Progenitor cell of endocrine pancreas (in vitro differentiated cells): Measurements from ENCODE around the gene WNT9A. TPM values are rescaled to one million over a fixed set of nuclear protein-coding genes. Genes with fewer than 3 reads are reported as not detected.

Source experiments
- DNase-seq: peaks from one replicate; pipeline ENCODE4 v3.0.0; 2021; ENCODE audit warnings: low spot score; ENCODE audit not compliant: unreplicated experiment
- H3K27ac Mint-ChIP-seq: 2 replicates; pipeline ENCODE4 v1.8.0; 2021; ENCODE audit warnings: mild to moderate bottlenecking, moderate library complexity, mixed read lengths
- H3K27me3 Mint-ChIP-seq: 2 replicates; pipeline ENCODE4 v1.8.0; 2021; ENCODE audit warnings: mixed read lengths
- H3K36me3 Mint-ChIP-seq: 2 replicates; pipeline ENCODE4 v1.8.0; 2022; ENCODE audit warnings: mixed read lengths; ENCODE audit not compliant: insufficient read depth
- H3K4me1 Mint-ChIP-seq: 2 replicates; pipeline ENCODE4 v1.8.0; 2021; ENCODE audit warnings: low read depth, mixed read lengths
- H3K4me3 Mint-ChIP-seq: 2 replicates; pipeline ENCODE4 v1.8.0; 2021; ENCODE audit warnings: low read depth, mild to moderate bottlenecking, moderate library complexity, mixed read lengths
- H3K9me3 Mint-ChIP-seq: 2 replicates; pipeline ENCODE4 v1.8.0; 2021; ENCODE audit warnings: low read depth, mixed read lengths
- total RNA-seq: library from RNA; stranded (reverse); gene quantifications from 2 replicates; pipeline ENCODE4 v1.2.1, GENCODE V29; 2021
- TF ChIP-seq, protein P1 (sequence below): fragments of 200-600 bp; sonication (generic); IDR thresholded peaks from one replicate; pipeline ENCODE4 v1.5.0; 2021; ENCODE audit warnings: antibody characterized with exemption, mild to moderate bottlenecking; ENCODE audit not compliant: unreplicated experiment

The WNT9A gene
- total RNA-seq, 1 donor from 2014 or later = 1.2 TPM

DNA sequence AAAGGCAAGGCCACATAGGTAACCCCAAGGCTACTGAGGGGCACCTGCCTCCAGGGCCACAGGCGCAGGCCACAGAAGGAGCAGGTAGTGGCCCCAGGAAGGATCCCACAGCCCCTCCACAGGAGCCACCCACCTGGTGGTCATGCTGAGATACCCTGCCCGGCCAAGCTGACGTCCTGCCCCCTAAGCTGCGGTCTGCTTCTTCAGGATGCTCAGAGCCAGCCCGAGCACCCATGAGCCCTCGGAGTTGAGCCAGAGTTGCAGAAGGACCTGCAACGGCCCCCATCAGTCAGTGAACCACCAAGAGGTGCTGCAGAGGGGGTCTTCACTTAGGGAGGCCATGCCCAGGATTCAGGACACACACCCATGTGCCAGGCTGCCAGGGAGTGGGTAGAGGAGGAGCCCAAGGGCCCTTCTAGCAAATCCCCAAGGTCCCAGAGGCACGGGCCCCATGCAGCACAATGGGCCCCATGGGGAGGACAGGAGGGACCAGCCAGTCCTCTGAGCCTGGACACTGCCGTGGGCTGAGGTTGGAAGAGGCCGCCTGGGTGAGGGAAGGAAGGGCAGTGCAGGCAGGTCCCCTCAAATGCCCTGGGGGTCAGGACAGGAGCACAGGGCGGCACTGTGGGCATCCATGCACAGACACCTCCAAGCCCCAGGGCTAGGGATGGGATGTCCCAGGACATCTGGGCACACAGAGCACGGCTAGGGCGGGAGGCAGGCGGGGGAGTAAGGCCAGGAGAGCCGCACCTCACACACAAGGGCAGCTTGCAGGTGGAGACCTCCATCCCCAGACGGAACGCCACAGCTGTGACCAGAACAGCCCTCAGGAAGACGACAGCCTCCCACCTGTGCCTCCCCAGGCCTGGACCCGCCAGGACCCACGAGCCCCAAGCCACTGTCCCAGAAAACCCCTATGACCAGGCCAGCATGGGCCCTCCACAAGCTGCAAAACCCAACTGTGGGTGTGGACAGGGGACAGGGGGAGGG lies 20.5 kb downstream of the WNT9A start:
- DNase-seq = no peak
- Mint-ChIP-seq H3K9me3 (no peaks in the 10 kb centered on the region), H3K27me3 (peaks cover 7% of the 10 kb centered on the region), H3K27ac (no peak overlapping the region), H3K4me3 (no peak overlapping the region), H3K36me3 (no peaks in the 10 kb centered on the region), H3K4me1 (peaks cover 5% of the 10 kb centered on the region)
- TF ChIP-seq, protein P1, sequence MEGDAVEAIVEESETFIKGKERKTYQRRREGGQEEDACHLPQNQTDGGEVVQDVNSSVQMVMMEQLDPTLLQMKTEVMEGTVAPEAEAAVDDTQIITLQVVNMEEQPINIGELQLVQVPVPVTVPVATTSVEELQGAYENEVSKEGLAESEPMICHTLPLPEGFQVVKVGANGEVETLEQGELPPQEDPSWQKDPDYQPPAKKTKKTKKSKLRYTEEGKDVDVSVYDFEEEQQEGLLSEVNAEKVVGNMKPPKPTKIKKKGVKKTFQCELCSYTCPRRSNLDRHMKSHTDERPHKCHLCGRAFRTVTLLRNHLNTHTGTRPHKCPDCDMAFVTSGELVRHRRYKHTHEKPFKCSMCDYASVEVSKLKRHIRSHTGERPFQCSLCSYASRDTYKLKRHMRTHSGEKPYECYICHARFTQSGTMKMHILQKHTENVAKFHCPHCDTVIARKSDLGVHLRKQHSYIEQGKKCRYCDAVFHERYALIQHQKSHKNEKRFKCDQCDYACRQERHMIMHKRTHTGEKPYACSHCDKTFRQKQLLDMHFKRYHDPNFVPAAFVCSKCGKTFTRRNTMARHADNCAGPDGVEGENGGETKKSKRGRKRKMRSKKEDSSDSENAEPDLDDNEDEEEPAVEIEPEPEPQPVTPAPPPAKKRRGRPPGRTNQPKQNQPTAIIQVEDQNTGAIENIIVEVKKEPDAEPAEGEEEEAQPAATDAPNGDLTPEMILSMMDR = no peak

- TF ChIP-seq, protein P1 = no peak
- Mint-ChIP-seq H3K4me3 (no peak overlapping the region), H3K4me1 (peaks cover 5% of the 10 kb centered on the region), H3K27me3 (peaks cover 4% of the 10 kb centered on the region), H3K9me3 (no peaks in the 10 kb centered on the region), H3K36me3 (no peaks in the 10 kb centered on the region), H3K27ac (no peak overlapping the region)
- no peak for DNase-seq
Measured at GRCh38 chr1:227926216-227926791, 21.4 kb downstream of the WNT9A start.

DNA sequence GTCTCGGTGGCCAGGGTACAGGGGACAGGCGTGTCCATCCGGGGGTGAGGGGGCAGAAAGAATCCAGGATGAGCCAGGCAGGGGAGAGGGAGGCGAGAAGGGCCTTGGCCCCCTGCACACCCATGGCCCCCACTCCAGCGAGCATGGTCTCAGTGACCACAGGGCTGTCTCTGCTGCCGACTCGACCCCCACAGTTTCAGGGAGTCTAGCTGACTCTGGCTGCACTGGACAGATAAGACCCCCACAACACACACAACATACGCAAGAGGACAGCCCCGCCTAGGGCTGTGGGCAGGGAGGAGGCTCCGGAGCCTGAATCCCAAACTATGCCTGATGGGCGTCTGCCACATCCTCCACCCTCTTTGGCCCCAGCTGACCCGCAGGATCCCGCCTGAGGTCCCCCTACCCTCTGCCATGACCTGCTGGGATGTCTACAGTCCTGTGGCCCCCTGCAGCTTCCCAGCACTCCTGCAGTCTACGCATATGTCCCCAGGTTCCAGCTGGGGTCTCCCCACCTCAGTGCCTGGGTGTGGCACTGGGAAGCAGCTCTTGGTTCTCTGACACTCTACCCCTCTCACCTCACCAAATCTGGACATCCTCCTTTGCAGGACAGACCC lies 22.0 kb downstream of the WNT9A start:
- Mint-ChIP-seq H3K4me1 (peaks cover 5% of the 10 kb centered on the region), H3K9me3 (no peaks in the 10 kb centered on the region), H3K36me3 (no peaks in the 10 kb centered on the region), H3K27me3 (no peaks in the 10 kb centered on the region), H3K4me3 (no peak overlapping the region), H3K27ac (no peak overlapping the region)
- TF ChIP-seq, protein P1 = no peak
- DNase-seq = no peak

- no peak for DNase-seq
- H3K4me1 Mint-ChIP-seq = peaks cover 5% of the 10 kb centered on the region
- no peak overlapping the region for H3K27ac Mint-ChIP-seq
- H3K36me3 Mint-ChIP-seq = no peaks in the 10 kb centered on the region
- no peaks in the 10 kb centered on the region for H3K27me3 Mint-ChIP-seq
- no peak overlapping the region for H3K4me3 Mint-ChIP-seq
- H3K9me3 Mint-ChIP-seq = no peaks in the 10 kb centered on the region
- TF ChIP-seq, protein P1 = no peak
Measured at GRCh38 chr1:227924833-227925574, 22.7 kb downstream of the WNT9A start.
